Measurements from ENCODE around the gene DRC3.

DNA sequence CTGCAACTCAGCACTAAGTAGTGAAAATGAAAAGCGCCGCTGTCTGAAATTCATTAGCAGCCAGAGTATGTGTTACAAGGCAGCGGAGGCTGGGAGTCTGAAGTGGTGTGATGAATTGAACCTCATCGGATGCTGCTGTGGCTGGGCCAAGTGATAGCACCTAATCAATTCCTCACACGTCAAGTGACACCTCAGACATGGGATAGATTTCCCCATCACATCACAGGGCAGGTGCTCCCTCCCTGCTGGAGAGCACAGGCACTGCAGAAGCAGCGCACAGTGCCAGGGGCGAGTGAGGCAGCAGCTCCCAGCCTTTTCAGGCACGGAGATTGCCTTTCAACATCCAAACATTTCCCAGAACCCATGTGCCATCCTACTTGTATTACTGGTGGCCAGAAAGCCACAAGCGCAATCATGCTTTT lies 32.2 kb downstream of the DRC3 start:
- TF ChIP-seq POLR2A (IDR thresholded peaks at IDR 0.05) (no peak), EP300 (IDR thresholded peaks at IDR 0.05) (no peak)
- TF ChIP-seq, protein P1, sequence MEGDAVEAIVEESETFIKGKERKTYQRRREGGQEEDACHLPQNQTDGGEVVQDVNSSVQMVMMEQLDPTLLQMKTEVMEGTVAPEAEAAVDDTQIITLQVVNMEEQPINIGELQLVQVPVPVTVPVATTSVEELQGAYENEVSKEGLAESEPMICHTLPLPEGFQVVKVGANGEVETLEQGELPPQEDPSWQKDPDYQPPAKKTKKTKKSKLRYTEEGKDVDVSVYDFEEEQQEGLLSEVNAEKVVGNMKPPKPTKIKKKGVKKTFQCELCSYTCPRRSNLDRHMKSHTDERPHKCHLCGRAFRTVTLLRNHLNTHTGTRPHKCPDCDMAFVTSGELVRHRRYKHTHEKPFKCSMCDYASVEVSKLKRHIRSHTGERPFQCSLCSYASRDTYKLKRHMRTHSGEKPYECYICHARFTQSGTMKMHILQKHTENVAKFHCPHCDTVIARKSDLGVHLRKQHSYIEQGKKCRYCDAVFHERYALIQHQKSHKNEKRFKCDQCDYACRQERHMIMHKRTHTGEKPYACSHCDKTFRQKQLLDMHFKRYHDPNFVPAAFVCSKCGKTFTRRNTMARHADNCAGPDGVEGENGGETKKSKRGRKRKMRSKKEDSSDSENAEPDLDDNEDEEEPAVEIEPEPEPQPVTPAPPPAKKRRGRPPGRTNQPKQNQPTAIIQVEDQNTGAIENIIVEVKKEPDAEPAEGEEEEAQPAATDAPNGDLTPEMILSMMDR (IDR thresholded peaks at IDR 0.05): no peak
